ENCODE data around the gene TRPM6.

The TRPM6 gene

DNA sequence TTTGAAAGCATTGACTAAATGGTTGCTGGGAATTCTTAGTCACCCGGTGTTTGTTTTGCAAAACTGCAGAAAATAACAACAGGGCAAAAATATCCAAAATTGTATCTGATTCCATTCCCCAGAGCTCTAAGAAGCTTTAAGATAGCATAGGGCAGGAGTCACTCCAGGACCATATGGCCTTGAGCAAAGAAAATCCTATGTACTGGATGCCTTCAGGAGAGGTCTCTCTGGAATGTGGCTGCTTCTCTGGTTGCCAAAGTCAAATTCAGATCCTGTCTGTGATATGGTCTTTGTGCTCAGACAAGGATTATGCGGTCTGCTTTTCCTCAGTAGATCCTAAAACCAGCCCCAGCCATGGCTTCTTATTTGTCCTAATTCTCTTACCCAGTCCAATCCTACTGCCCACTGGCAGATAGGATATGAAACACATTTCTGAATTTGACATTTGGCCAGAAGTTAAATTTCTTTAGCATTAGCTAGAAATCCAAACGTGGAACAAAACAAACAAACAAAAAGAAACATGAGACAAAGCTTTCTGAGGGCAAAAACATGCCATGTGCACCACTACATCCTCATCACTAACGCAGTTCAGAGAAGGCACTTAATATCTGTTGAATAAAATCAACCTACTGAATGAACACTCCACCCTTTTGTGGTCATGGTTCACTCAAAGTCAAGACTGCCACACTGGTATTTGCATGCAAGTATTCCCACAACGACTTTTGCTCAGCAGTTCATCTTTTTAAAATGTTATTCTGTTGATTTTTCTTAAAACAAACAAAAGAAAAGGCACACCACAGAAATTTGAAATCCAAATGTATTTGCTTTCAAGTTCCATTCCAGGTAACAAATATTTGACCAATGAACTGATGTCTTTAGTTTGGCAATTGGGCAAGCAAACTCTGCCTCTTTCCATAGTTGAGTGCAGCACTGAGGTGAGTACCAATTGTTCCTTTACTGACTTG lies 165.7 kb downstream of the TRPM6 start:
- no peak for DNase-seq (ENCODE audit: low read depth)

DNA sequence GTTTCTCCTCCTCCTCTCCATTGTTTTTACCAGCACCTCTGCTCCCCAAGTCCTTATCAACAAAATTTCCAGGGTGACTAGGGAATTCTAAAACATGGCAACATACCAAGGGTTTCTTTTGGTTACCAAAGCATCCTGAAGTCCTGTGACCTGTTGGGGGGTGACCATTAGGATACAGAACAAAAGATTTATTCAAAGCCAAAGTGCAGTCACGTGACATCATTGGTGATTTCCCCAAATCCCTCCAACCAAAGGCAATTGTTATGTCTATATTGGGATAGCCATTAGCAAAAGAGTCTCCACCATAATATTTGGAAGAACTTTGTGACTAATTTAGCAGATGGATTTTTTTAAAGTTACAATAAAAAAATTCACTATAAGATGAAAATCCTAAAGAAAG lies 168.4 kb downstream of the TRPM6 start:
- no peak for DNase-seq (ENCODE audit: low read depth)

DNA sequence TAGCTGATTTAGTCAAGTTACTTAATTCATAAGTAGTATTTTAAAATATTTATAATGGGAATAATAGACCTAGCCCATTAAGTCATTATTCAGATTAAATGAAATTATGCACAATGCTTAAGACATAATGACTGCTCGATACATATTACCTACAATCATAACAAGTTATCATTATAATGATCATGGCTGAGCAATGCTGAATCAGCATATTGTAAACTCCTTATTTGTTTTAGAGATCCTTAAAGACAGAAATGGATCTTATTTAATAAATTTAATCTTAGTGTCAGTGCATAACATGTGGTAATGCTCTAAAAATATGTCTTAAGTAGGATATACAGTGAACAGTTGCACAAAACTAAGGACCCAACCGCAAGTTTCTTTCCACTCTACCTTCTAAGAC lies 169.0 kb downstream of the TRPM6 start:
- DNase-seq (ENCODE audit: low read depth) = no peak

DNA sequence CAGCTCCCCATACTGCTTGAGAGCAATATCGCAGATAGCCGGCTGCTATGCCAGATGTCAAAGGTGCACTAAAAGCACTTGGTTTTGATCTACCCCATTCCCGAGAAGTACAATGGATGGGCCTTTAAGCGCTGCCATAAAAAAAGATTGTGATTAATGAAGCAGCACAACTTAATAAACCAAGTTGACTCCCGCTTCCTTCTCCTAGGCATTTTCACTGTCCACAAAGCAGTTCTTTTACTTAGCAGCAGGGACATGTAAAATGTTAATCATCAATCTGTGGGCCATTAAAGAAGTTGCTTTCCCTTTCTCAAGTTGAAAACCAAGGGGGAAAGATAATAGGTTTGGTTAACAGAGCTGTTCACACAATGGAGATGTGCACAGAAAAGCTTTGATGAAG lies 176.4 kb downstream of the TRPM6 start:
- no peak for DNase-seq (ENCODE audit: low read depth)

DNA sequence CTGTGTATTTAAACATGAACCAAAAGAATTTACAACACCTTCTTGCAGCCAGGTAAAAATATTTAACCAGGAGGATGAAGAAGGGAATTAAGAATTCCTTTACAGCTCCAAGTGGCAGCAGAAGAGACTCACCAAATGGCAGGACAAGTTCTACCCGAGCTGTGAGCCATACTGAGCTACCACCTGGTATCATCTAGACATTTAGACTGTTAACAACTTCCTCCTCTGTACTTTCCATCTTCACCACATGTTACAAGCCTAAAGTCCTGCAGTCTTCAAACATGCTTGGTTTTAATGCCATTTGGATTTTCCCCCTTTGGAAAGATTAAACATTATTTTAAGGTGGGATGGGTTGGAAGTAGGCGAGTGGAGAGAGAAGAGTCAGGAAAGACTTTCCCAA lies 190.2 kb downstream of the TRPM6 start:
- no peak for DNase-seq (ENCODE audit: low read depth)

DNA sequence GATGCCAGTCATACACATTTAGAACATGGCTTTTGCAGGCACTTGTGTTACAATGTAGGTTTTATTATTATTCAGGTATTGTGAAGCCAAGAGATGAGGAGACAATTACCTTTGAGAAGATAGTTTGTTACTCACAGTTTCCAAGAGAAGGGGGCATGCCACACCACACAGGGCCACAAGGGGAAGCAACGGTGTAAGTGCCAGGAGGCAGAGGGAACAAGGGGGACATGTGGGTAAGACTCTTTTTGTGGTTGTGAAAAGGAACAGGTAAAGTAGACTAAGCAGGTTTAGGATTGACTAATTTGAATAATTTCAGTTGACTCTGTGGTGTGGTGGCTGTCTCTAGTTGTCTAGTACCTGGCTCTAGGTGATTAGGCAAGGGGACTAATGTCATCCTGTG lies 191.2 kb downstream of the TRPM6 start:
- no peak for DNase-seq (ENCODE audit: low read depth)

DNA sequence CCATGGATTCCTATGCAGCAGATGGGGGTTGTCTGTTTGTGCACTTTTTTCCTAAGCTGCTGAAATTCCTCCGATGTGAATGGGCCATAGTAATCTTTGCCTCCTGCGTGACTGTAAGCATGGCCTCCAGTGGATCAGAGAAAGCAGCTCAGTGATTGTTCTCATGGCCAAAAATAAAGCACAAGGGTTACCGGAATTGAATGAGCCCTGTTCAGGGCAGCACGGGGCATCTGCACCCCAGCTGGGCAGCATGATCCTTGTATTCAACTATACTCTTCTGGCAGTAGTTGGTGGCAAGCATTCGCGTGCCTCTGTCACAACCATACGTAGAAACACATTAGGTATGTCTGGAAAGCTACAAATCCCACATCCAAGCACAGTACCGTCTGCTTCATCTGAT lies 196.7 kb downstream of the TRPM6 start:
- no peak for DNase-seq (ENCODE audit: low read depth)

DNA sequence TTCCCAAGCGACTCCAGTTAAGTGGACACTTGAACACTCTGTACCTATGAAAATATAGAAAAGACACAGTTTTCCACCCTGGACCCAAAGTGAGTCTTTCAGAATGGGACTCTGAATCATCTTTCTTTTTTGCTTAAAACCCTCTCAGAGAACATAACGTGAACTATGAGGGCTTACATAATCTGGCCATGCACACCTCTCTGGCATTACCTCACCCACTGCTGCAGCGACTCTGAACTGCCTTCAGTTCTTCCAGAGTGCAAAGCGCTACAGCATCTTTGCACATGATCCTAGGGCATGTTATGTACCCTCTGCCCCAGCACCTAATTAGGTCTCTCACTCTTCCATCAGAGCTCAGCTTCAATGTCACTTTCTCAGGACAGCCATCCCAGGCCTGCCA lies 204.4 kb downstream of the TRPM6 start:
- no peak for DNase-seq (ENCODE audit: low read depth)

DNA sequence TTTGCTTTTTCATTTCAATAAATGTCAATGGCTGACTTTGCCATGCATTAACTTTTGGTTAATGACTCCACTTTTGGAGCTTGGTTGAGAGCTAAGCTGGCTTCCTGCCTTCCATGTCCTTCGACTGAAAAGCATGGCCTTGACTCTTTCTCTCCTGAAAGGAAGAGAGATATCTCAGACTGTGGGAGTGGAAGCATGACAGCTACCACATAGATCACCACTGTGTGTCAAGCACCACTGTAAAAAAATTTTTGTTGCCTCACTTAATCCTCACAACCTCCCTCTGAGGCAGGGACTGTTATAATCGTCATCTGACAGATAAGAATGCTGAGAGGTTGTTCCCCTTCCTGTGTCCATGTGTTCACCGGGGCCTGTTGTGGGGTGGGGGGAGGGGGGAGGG lies 205.8 kb downstream of the TRPM6 start:
- no peak for DNase-seq (ENCODE audit: low read depth)

DNA sequence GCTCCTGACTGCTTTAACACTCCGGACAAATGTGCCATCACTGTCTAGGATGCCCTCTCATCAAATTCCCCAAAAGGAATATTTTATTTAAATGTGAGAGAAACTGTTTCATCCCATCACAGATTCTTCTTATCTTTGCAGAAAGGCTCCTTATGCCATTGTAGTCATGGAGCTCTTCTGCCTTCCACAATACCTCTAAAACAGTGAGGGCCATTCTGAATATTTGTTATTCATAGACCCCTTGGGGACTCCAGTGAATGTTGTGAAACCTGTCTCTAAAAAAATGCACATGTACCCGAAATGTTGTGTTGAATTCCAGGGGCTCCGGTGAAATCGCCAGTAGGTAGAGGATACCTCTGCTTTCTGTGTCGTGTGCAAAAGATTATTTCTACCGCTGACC lies 213.6 kb downstream of the TRPM6 start:
- DNase-seq (ENCODE audit: low read depth) = no peak
